Tibial nerve (tissue), 4 donors: ENCODE results near the gene TMEM170B.

Source experiments
- CTCF ChIP-seq, 5 experiments: fragments of 200-600 bp in 3 of 5; fragments of 450-650 bp in 2 of 5; sonication (generic) in 3 of 5; IDR thresholded peaks; one replicate each; pipeline ENCODE4 v1.5.1; 2016 to 2019; ENCODE audit warnings: antibody characterized with exemption in 5 of 5, mild to moderate bottlenecking in 3 of 5, moderate library complexity in 2 of 5
- EP300 ChIP-seq, 2 donors: sonication (generic); formaldehyde crosslinking; IDR thresholded peaks; one replicate each; pipeline ENCODE4 v1.6.1; 2017; ENCODE audit warnings: antibody characterized with exemption in 2 of 2, mild to moderate bottlenecking in 1 of 2
- POLR2A ChIP-seq, 2 donors: fragments of 450-650 bp; IDR thresholded peaks; one replicate each; pipeline ENCODE4 v1.6.1; 2017; ENCODE audit warnings: antibody characterized with exemption in 2 of 2, mild to moderate bottlenecking in 2 of 2, moderate library complexity in 2 of 2

- no peak for TF ChIP-seq POLR2A (IDR thresholded peaks at IDR 0.05)
- TF ChIP-seq CTCF (IDR thresholded peaks at IDR 0.05), result no peak
- TF ChIP-seq EP300 (IDR thresholded peaks at IDR 0.05), result no peak
Measured at GRCh38 chr6:11584244-11584643, 46.7 kb downstream of the TMEM170B start.
